GM10248 (cell line): ENCODE results near the gene MPND.

Source experiments
- CTCF ChIA-PET: fragments of 300-600 bp; sonication (Branson Sonifier 250); formaldehyde crosslinking; extraction: SDS; loops from one replicate; lab custom pipeline; 2021; ENCODE audit warnings: antibody characterized with exemption; lab: Yijun Ruan, JAX
- POLR2A ChIA-PET: fragments of 350-650 bp; sonication (Branson Sonifier 250); formaldehyde crosslinking; extraction: SDS; loops from one replicate; lab custom pipeline; 2020; ENCODE audit warnings: antibody characterized with exemption; lab: Yijun Ruan, JAX
- DNase-seq: peaks from one replicate; pipeline ENCODE4 v3.0.0; 2012; ENCODE audit errors: extremely low spot score
- CTCF ChIP-seq: IDR thresholded peaks from 2 replicates; pipeline ENCODE4 v1.5.1; 2012; ENCODE audit warnings: mild to moderate bottlenecking, low read depth; ENCODE audit errors: extremely low read depth, missing control alignments, control extremely low read depth

MPND gene

GRCh38 chr19:4361152-4362046, 18.0 kb downstream of the MPND start:
- POLR2A ChIA-PET = interaction anchor here (0.6 kb wide), 1 partner anchor 13 kb away, joined by 5 read pairs; no protein-coding TSS in a partner anchor
- DNase-seq = no peak

GRCh38 chr19:4362101-4362828, 18.9 kb downstream of the MPND start:
- no peak for DNase-seq
- TF ChIP-seq CTCF = no peak
- ChIA-PET POLR2A (no interaction called here), CTCF (interaction anchor here (1.4 to 9.9 kb wide), 3 partner anchors 10 to 38 kb away, joined by 4 to 85 read pairs (median 6); partner anchors contain the start of genes MPND and SH3GL1)

More at GRCh38 chr19:4361152-4362046, 18.0 kb downstream of the MPND start:
- CTCF ChIA-PET = interaction anchor here (1.4 to 9.9 kb wide), 3 partner anchors 9 to 39 kb away, joined by 4 to 85 read pairs (median 6); partner anchors contain the start of genes MPND and SH3GL1
- no peak for TF ChIP-seq CTCF

- TF ChIP-seq CTCF = no peak
- no peak for DNase-seq
- ChIA-PET POLR2A (interaction anchor here (1.3 kb wide), 1 partner anchor 13 kb away, joined by 3 read pairs; no protein-coding TSS in a partner anchor), CTCF (interaction anchor here (1.9 to 9.9 kb wide), 3 partner anchors 10 to 20 kb away, joined by 4 to 85 read pairs (median 6); partner anchors contain the start of gene MPND)
These were observed 19.6 kb downstream of the MPND start for GRCh38 chr19:4362831-4363545.

GRCh38 chr19:4363571-4364304, 20.4 kb downstream of the MPND start:
- ChIA-PET CTCF (interaction anchor here (1.3 to 9.9 kb wide), 3 partner anchors 11 to 36 kb away, joined by 4 to 85 read pairs (median 4); partner anchors contain the start of gene SH3GL1), POLR2A (interaction anchor here (1.3 kb wide), 1 partner anchor 12 kb away, joined by 3 read pairs; no protein-coding TSS in a partner anchor)
- no peak for DNase-seq
- no peak for TF ChIP-seq CTCF

GRCh38 chr19:4365341-4365740, 22.0 kb downstream of the MPND start:
- no peak for DNase-seq
- CTCF ChIA-PET = interaction anchor here (1.0 to 9.9 kb wide), 3 partner anchors 13 to 98 kb away, joined by 3 to 85 read pairs (median 7); partner anchors contain the start of gene SH3GL1
- POLR2A ChIA-PET = interaction anchor here (0.6 kb wide), 1 partner anchor 316 kb away, joined by 3 read pairs; no protein-coding TSS in a partner anchor
- no peak for TF ChIP-seq CTCF
